ENCODE results near the gene FLACC1.

The FLACC1 gene

GRCh38 chr2:201263779-201264178, 93.4 kb downstream of the FLACC1 start:
- in situ Hi-C loops (cut with MboI; ENCODE audit: low sequenced_read_pairs, unreplicated experiment) = no loop called here
- DNase-seq (ENCODE audit: low spot score) = no peak
- no peak for TF ChIP-seq CTCF (IDR thresholded peaks at IDR 0.05; ENCODE audit: borderline replicate concordance, control extremely low read depth, extremely low read depth, insufficient read depth, missing control alignments)

GRCh38 chr2:201262718-201263117, 94.4 kb downstream of the FLACC1 start:
- in situ Hi-C loops (cut with MboI; ENCODE audit: low sequenced_read_pairs, unreplicated experiment) = no loop called here
- DNase-seq (ENCODE audit: low spot score) = no peak

GRCh38 chr2:201261906-201262305, 95.2 kb downstream of the FLACC1 start:
- no peak for DNase-seq (ENCODE audit: low spot score)
- no peak for TF ChIP-seq CTCF (IDR thresholded peaks at IDR 0.05; ENCODE audit: borderline replicate concordance, control extremely low read depth, extremely low read depth, insufficient read depth, missing control alignments)
- in situ Hi-C loops (cut with MboI; ENCODE audit: low sequenced_read_pairs, unreplicated experiment) = no loop called here

More at GRCh38 chr2:201262718-201263117, 94.4 kb downstream of the FLACC1 start:
- no peak for TF ChIP-seq CTCF (IDR thresholded peaks at IDR 0.05; ENCODE audit: borderline replicate concordance, control extremely low read depth, extremely low read depth, insufficient read depth, missing control alignments)

- in situ Hi-C loops (cut with MboI; ENCODE audit: low sequenced_read_pairs, unreplicated experiment) = no loop called here
- DNase-seq (ENCODE audit: low spot score) = no peak
- TF ChIP-seq CTCF (IDR thresholded peaks at IDR 0.05; ENCODE audit: borderline replicate concordance, control extremely low read depth, extremely low read depth, insufficient read depth, missing control alignments) = no peak
These were observed 95.7 kb downstream of the FLACC1 start for GRCh38 chr2:201261471-201261870.

- DNase-seq (ENCODE audit: low spot score) = peak; percentile 49
- in situ Hi-C loops (cut with MboI; ENCODE audit: low sequenced_read_pairs, unreplicated experiment) = no loop called here
- TF ChIP-seq CTCF (IDR thresholded peaks at IDR 0.05; ENCODE audit: borderline replicate concordance, control extremely low read depth, extremely low read depth, insufficient read depth, missing control alignments) = no peak
These were observed 96.8 kb downstream of the FLACC1 start, which contains the start of gene CASP8 for GRCh38 chr2:201260302-201260800. TSS of gene CASP8 (plus strand) at chr2:201260536. CDS start at chr2:201266487, 5,951 bp downstream.

GRCh38 chr2:201258666-201259615, 98.2 kb downstream of the FLACC1 start:
- no peak for DNase-seq (ENCODE audit: low spot score)
- TF ChIP-seq CTCF (IDR thresholded peaks at IDR 0.05; ENCODE audit: borderline replicate concordance, control extremely low read depth, extremely low read depth, insufficient read depth, missing control alignments) = no peak
- in situ Hi-C loops (cut with MboI; ENCODE audit: low sequenced_read_pairs, unreplicated experiment) = no loop called here
